GM12878 (cell line): ENCODE data around the gene ARHGAP19. TPM values are rescaled to one million over a fixed set of nuclear protein-coding genes. Genes with fewer than 3 reads are reported as not detected.

Experiments
- ATAC-seq: fragments of 200-7000 bp; cut with Tn5 transposase; 3 replicates; pipeline ENCODE4 v1.9.1; 2020; ENCODE audit warnings: mild to moderate bottlenecking, moderate library complexity
- BruUV-seq: library from RNA; stranded (reverse); fragments of 400-500 nt; replicated peaks from 2 replicates; lab custom pipeline; 2021; lab: Mats Ljungman, UMichigan
- CTCF ChIA-PET: fragments of 300-600 bp; sonication (Branson Sonifier 250); formaldehyde crosslinking; extraction: SDS; loops from one replicate; lab custom pipeline; 2021; ENCODE audit warnings: inconsistent platforms; lab: Yijun Ruan, JAX
- POLR2A ChIA-PET: fragments of 350-600 bp; formaldehyde crosslinking; extraction: SDS; loops from one replicate; lab custom pipeline; 2021; ENCODE audit warnings: inconsistent platforms; lab: Charles Lee
- RAD21 ChIA-PET: fragments of 300-600 bp; sonication (Branson Sonifier 250); formaldehyde crosslinking; loops from one replicate; lab custom pipeline; 2023; ENCODE audit warnings: antibody characterized with exemption; ENCODE audit not compliant: unreplicated experiment; lab: Charles Lee
- SMC1A ChIA-PET: fragments of 300-600 bp; sonication (Branson Sonifier 250); formaldehyde crosslinking; loops from one replicate; lab custom pipeline; 2023; ENCODE audit not compliant: unreplicated experiment, uncharacterized antibody; lab: Charles Lee
- DNase-seq: peaks from one replicate; pipeline ENCODE4 v3.0.0-alpha.2; 2011; ENCODE audit warnings: low read depth, low spot score
- FAIRE-seq: peaks from 3 replicates; lab custom pipeline; 2011; peaks lifted over from hg19 to GRCh38; lab: Jason Lieb, UNC
- H2AFZ ChIP-seq: 2 replicates; pipeline ENCODE4 v1.6.0; 2011; ENCODE audit warnings: low read depth, low read length, control low read depth; ENCODE audit not compliant: control insufficient read depth
- H3K27ac ChIP-seq: 2 replicates; pipeline ENCODE4 v1.5.1; 2011; ENCODE audit warnings: control low read depth; ENCODE audit not compliant: control insufficient read depth, insufficient read depth
- H3K27me3 ChIP-seq, 2 experiments: replicated peaks in 1 of 2; 2 replicates each; pipeline versions ENCODE4 v1.6.0 to v1.6.1; 2011; ENCODE audit warnings: low read length in 1 of 2; ENCODE audit not compliant: control insufficient read depth in 2 of 2, insufficient read depth in 2 of 2
- H3K36me3 ChIP-seq, 2 experiments: 2 replicates each; pipeline ENCODE4 v1.5.1; 2011; ENCODE audit warnings: low read length in 1 of 2; ENCODE audit not compliant: control insufficient read depth in 2 of 2, insufficient read depth in 2 of 2
- H3K4me1 ChIP-seq: 2 replicates; pipeline ENCODE4 v1.6.1; 2011; ENCODE audit warnings: mild to moderate bottlenecking, low read length, moderate library complexity, mixed read lengths; ENCODE audit not compliant: control insufficient read depth, insufficient read depth
- H3K4me2 ChIP-seq: 2 replicates; pipeline ENCODE4 v1.6.0; 2011; ENCODE audit warnings: control low read depth; ENCODE audit not compliant: control insufficient read depth, insufficient read depth
- H3K4me3 ChIP-seq: fragments of 200-600 bp; sonication (generic); 2 replicates; pipeline ENCODE4 v1.5.1; 2016
- H3K79me2 ChIP-seq: 2 replicates; pipeline ENCODE4 v1.6.0; 2011; ENCODE audit warnings: low read length; ENCODE audit not compliant: control insufficient read depth, insufficient read depth
- H3K9ac ChIP-seq: 2 replicates; pipeline ENCODE4 v1.8.0; 2011; ENCODE audit warnings: low read length, control low read depth, mixed read lengths; ENCODE audit not compliant: control insufficient read depth, insufficient read depth
- H3K9me3 ChIP-seq: replicated peaks from 3 replicates; pipeline ENCODE4 v1.5.1; 2011; ENCODE audit warnings: mild to moderate bottlenecking, low read length; ENCODE audit not compliant: control insufficient read depth, insufficient read depth
- H4K20me1 ChIP-seq: 2 replicates; pipeline ENCODE4 v1.6.0; 2011; ENCODE audit not compliant: control insufficient read depth, insufficient read depth
- BACH1 ChIP-seq: fragments of 450-650 bp; IDR thresholded peaks from 2 replicates; pipeline ENCODE4 v1.6.1; 2017; ENCODE audit warnings: mild to moderate bottlenecking, borderline replicate concordance
- DPF2 ChIP-seq: fragments of 450-650 bp; IDR thresholded peaks from 2 replicates; pipeline ENCODE4 v1.6.1; 2017; ENCODE audit warnings: mild to moderate bottlenecking
- EED ChIP-seq: sonication (generic); IDR thresholded peaks from 2 replicates; pipeline ENCODE4 v1.6.1; 2016; ENCODE audit warnings: antibody characterized with exemption, low read depth
- GATAD2B ChIP-seq: fragments of 450-650 bp; conservative IDR thresholded peaks from 2 replicates; pipeline ENCODE4 v1.6.1; 2017; ENCODE audit warnings: low read depth, mild to moderate bottlenecking, moderate library complexity
- KAT2A ChIP-seq: conservative IDR thresholded peaks from 2 replicates; pipeline ENCODE4 v1.6.1; 2011; ENCODE audit warnings: low read depth, low read length; ENCODE audit not compliant: control insufficient read depth
- NRF1 ChIP-seq: conservative IDR thresholded peaks from 2 replicates; pipeline ENCODE4 v1.6.1; 2011; ENCODE audit warnings: mild to moderate bottlenecking, low read depth, low read length, improper control_type of control experiment
- PAX8 ChIP-seq: fragments of 450-650 bp; IDR thresholded peaks from 2 replicates; pipeline ENCODE4 v1.6.1; 2017; ENCODE audit warnings: mild to moderate bottlenecking, moderate library complexity
- RAD51 ChIP-seq: fragments of 450-650 bp; IDR thresholded peaks from 2 replicates; pipeline ENCODE4 v1.6.1; 2016; ENCODE audit warnings: moderate library complexity, mild to moderate bottlenecking, inconsistent platforms
- SIN3A ChIP-seq: IDR thresholded peaks from 2 replicates; pipeline ENCODE4 v1.6.1; 2012; ENCODE audit warnings: low read depth, low read length, improper control_type of control experiment
- SKIL ChIP-seq: fragments of 450-650 bp; IDR thresholded peaks from 2 replicates; pipeline ENCODE4 v1.6.1; 2017; ENCODE audit warnings: mild to moderate bottlenecking, low read depth, inconsistent platforms; ENCODE audit not compliant: poor library complexity, severe bottlenecking
- SREBF2 ChIP-seq: IDR thresholded peaks from 2 replicates; pipeline ENCODE4 v1.6.1; 2012; ENCODE audit warnings: mild to moderate bottlenecking, low read length
- USF1 ChIP-seq: IDR thresholded peaks from 2 replicates; pipeline ENCODE4 v1.6.1; 2011; ENCODE audit warnings: borderline replicate concordance, low read depth, mild to moderate bottlenecking, moderate library complexity, mixed read lengths, low read length; ENCODE audit not compliant: insufficient read depth; ENCODE audit errors: extremely low read length
- WRNIP1 ChIP-seq: IDR thresholded peaks from 2 replicates; pipeline ENCODE4 v1.6.1; 2011; ENCODE audit warnings: low read depth, low read length, improper control_type of control experiment, borderline replicate concordance
- ZNF24 ChIP-seq: fragments of 450-650 bp; IDR thresholded peaks from 2 replicates; pipeline ENCODE4 v1.6.1; 2017; ENCODE audit warnings: antibody characterized with exemption, mild to moderate bottlenecking
- ZSCAN29 ChIP-seq: fragments of 450-650 bp; IDR thresholded peaks from 2 replicates; pipeline ENCODE4 v1.6.1; 2017; ENCODE audit warnings: mild to moderate bottlenecking, moderate library complexity
- WGBS: methylation state at CpG from one replicate; pipeline ENCODE4 v1.1.6; 2016; ENCODE audit warnings: low lambda C conversion rate; ENCODE audit not compliant: insufficient replicate concordance, insufficient coverage; ENCODE audit errors: missing lambda C conversion rate; 5-methylcytosine and 5-hydroxymethylcytosine counted together
- in situ Hi-C: fragments of 300-500 bp; cut with MboI; formaldehyde crosslinking; loops from 9 replicates; pipeline ENCODE4 v1.14.3; 2018; ENCODE audit warnings: mixed read lengths
- intact Hi-C: fragments of 100-400 bp; cut with micrococcal nuclease; formaldehyde crosslinking; loops from one replicate; pipeline ENCODE4 v1.14.2; 2022; ENCODE audit not compliant: unreplicated experiment
- polyA plus RNA-seq, 11 experiments: library from polyadenylated mRNA; depleted of rRNA in 4 of 11; unstranded in 6 of 11; stranded (reverse) in 5 of 11; fragments of >200 nt; fragmentation: Nextera tagmentation in 4 of 11; fragmentation: Illumina TruSeq in 1 of 11; extraction: Ambion mirVana in 4 of 11; extraction: Trizol in 1 of 11; gene quantifications; 1 replicate in 1 of 11; 2 replicates in 10 of 11; pipeline versions ENCODE4 v1.2.1 to v1.2.3, GENCODE V29; 2011 to 2016; ENCODE audit warnings: inconsistent platforms in 2 of 11, missing spikeins in 2 of 11, low read depth in 1 of 11
- total RNA-seq, 4 experiments: library from RNA; depleted of rRNA in 3 of 4; stranded (reverse); fragments of >200 nt in 3 of 4; fragmentation: Illumina TruSeq in 1 of 4; extraction: Trizol in 1 of 4; gene quantifications; 2 replicates each; pipeline versions ENCODE4 v1.2.1 to v1.2.3, GENCODE V29; 2013 to 2021
- TF ChIP-seq, protein P1 (sequence below): fragments of 450-650 bp; IDR thresholded peaks from 2 replicates; pipeline ENCODE4 v1.6.1; 2018; ENCODE audit warnings: borderline replicate concordance, mild to moderate bottlenecking; ENCODE audit not compliant: partially characterized antibody

ARHGAP19 gene
- total and polyA plus RNA-seq, 10 of the 15 experiments (the other 5 are each of a cell fraction or from before 2014, with no cell fraction given) = 13.3 to 40.7 (median 22.6) TPM

GRCh38 chr10:97318772-97319651, 26.6 kb upstream of the ARHGAP19 start, which contains the start of gene FRAT1:
Gene FRAT1 (plus strand): TSS chr10:97319271. CDS start chr10:97319454, 183 bp downstream.
- ATAC-seq (peak; percentile 81), DNase-seq (peak; percentile 43), FAIRE-seq (peak; percentile 95)
- ChIA-PET POLR2A (interaction anchor here (0.7 to 0.9 kb wide), 2 partner anchors 11 to 14 kb away, joined by 3 to 4 read pairs; no protein-coding TSS in a partner anchor), RAD21 (interaction anchor here (1.1 kb wide), 1 partner anchor 40 kb away, joined by 3 read pairs; no protein-coding TSS in a partner anchor), SMC1A (no interaction called here), CTCF (interaction anchor here (0.6 to 2.1 kb wide), 2 partner anchors 40 to 1061 kb away, joined by 3 to 9 read pairs; no protein-coding TSS in a partner anchor)
- peaks cover 7% of the 10 kb centered on the region for H3K4me1 ChIP-seq
- peak within 1 kb of the TSS; percentile 100 for H2AFZ ChIP-seq
- in situ Hi-C loops = no loop called here
- BruUV-seq = no TSS peak
- peaks cover 12% of the 10 kb centered on the region in 2 experiments for H3K27me3 ChIP-seq
- intact Hi-C loops = no loop called here
- H3K4me3 ChIP-seq = peak within 1 kb of the TSS; percentile 92
- H3K4me2 ChIP-seq = peak within 1 kb of the TSS; percentile 97
- no peaks in the 10 kb centered on the region for H3K36me3 ChIP-seq
- no peaks in the 10 kb centered on the region for H3K9me3 ChIP-seq
- H3K27ac ChIP-seq = peak within 1 kb of the TSS; percentile 89
- H3K79me2 ChIP-seq = no peaks in the 10 kb centered on the region
- H3K9ac ChIP-seq = peak within 1 kb of the TSS; percentile 91
- H4K20me1 ChIP-seq = no peaks in the 10 kb centered on the region
- WGBS = 1% methylated on average over 52 of the region's 79 CpGs
- no peak for TF ChIP-seq KAT2A
- peak; percentile 58; the same call in 1 of the 2 replicates for TF ChIP-seq BACH1
- TF ChIP-seq EED = no peak
- TF ChIP-seq SREBF2 = no peak
- TF ChIP-seq SKIL = peak; percentile 78
- peak; percentile 83; the same call in 1 of the 2 replicates for TF ChIP-seq SIN3A
- TF ChIP-seq WRNIP1 = no peak
- TF ChIP-seq RAD51 = no peak
- TF ChIP-seq ZSCAN29 = no peak
- TF ChIP-seq DPF2 = peak; percentile 64; the same call in 1 of the 2 replicates
- TF ChIP-seq, protein P1, sequence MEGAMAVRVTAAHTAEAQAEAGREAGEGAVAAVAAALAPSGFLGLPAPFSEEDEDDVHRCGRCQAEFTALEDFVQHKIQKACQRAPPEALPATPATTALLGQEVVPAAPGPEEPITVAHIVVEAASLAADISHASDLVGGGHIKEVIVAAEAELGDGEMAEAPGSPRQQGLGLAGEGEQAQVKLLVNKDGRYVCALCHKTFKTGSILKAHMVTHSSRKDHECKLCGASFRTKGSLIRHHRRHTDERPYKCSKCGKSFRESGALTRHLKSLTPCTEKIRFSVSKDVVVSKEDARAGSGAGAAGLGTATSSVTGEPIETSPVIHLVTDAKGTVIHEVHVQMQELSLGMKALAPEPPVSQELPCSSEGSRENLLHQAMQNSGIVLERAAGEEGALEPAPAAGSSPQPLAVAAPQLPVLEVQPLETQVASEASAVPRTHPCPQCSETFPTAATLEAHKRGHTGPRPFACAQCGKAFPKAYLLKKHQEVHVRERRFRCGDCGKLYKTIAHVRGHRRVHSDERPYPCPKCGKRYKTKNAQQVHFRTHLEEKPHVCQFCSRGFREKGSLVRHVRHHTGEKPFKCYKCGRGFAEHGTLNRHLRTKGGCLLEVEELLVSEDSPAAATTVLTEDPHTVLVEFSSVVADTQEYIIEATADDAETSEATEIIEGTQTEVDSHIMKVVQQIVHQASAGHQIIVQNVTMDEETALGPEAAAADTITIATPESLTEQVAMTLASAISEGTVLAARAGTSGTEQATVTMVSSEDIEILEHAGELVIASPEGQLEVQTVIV = peak; percentile 53
- TF ChIP-seq USF1 = no peak
- peak; percentile 89; the same call in 1 of the 2 replicates for TF ChIP-seq GATAD2B
- TF ChIP-seq NRF1 = no peak
- no peak for TF ChIP-seq ZNF24
- TF ChIP-seq PAX8 = no peak
